Stomach smooth muscle (tissue), 2 donors: ENCODE data around the gene IL17F.

Experiments
- H3K27ac ChIP-seq: one replicate; pipeline ENCODE4 v1.7.0; 2013; ENCODE audit warnings: mild to moderate bottlenecking, low read length, inconsistent platforms
- H3K27me3 ChIP-seq, 2 donors: one replicate each; pipeline ENCODE4 v1.7.0; 2013; ENCODE audit warnings: low read length in 2 of 2; ENCODE audit not compliant: insufficient read depth in 2 of 2, control insufficient read depth in 1 of 2
- H3K36me3 ChIP-seq, 2 donors: one replicate each; pipeline ENCODE4 v1.7.0; 2013; ENCODE audit warnings: low read length in 2 of 2; ENCODE audit not compliant: control insufficient read depth in 2 of 2, insufficient read depth in 2 of 2
- H3K4me1 ChIP-seq: one replicate; pipeline ENCODE4 v1.7.0; 2013; ENCODE audit warnings: low read length; ENCODE audit not compliant: control insufficient read depth, insufficient read depth
- H3K4me3 ChIP-seq, 2 donors: one replicate each; pipeline ENCODE4 v1.7.0; 2013; ENCODE audit warnings: low read length in 2 of 2
- H3K9ac ChIP-seq, 2 donors: one replicate each; pipeline ENCODE4 v1.7.0; 2013; ENCODE audit warnings: low read length in 2 of 2, mild to moderate bottlenecking in 1 of 2
- H3K9me3 ChIP-seq, 2 donors: one replicate each; pipeline ENCODE4 v1.7.0; 2013; ENCODE audit warnings: low read length in 2 of 2; ENCODE audit not compliant: control insufficient read depth in 2 of 2
- donor health status: healthy.
- donor health status: Pancreatic carcinoma.

IL17F gene

DNA sequence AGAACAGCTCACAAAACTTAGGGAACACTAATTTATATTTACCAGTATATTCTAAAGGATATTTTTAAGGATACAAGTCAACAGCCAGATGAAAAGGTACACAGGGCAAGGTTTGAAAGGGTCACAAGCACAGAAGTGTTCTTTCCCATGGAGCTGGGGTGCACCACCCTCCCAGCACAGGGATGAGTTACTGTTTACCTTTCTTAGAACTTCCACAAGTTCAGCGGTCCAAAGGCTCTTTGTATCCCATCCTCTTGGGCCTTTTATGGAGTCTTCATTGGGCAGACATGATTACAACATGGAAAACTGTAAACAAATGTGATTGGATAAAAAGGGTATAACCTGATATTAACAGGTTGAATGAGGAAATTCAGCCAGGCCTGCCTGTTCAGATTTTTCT lies 1.1 kb upstream of the IL17F start:
- Histone ChIP-seq H3K4me3 (no peak overlapping the region), H3K9ac (no peak overlapping the region), H3K27me3 (no peaks in the 10 kb centered on the region), H3K9me3 (no peaks in the 10 kb centered on the region), H3K4me1 (no peaks in the 10 kb centered on the region), H3K36me3 (no peaks in the 10 kb centered on the region), H3K27ac (no peak overlapping the region)

DNA sequence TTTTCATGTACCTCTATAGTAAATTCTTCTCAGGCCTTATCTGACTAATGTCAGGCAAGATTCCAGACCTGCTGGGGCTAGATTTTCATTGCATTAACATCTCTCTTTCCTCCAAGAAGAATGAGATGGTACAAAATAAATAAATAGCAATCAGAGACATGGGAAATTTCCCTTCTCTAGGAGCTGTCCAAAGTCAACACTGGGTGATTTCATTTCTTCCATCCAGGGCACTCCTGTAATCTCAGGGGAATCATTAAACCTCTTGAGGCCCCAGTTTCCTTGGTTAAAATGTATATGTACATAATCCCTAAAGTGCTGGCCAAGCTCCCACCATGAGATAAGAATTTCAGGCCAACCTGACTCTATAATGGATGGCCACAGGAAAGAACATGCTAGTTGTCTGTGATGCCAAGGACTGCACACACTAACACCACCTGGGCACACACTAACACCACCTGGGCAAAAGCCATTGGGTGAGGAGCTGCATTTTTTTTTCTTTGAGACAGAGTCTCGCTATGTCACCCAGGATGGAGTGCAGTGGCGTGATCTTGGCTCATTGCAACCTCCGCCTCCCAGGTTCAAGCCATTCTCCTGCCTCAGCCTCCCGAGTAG lies 912 bp downstream of the IL17F start:
- no peaks in the 10 kb centered on the region for H3K27me3 ChIP-seq
- H3K9me3 ChIP-seq, result no peaks in the 10 kb centered on the region
- H3K36me3 ChIP-seq, result no peaks in the 10 kb centered on the region
- H3K4me3 ChIP-seq, result no peak overlapping the region
- no peak overlapping the region for H3K9ac ChIP-seq
- no peak overlapping the region for H3K27ac ChIP-seq
- no peaks in the 10 kb centered on the region for H3K4me1 ChIP-seq

DNA sequence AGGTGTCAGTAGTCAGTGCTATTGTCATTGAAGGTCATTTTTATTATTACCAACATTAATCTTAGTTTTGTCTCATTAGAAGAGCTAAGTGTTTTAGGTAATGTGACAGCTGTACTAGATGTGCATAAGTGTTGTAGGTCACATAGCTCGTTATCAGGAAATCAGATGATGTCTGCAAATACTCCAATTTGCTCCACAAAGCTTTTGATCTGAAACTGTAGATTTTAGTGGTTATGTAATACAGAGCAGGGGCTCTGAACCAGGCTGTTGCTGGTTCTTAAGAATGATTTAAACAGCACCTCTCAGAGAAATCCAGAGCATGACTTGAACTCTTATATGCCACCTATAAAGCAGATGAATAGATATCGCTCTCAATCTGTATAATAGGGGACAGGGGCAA lies 2.5 kb downstream of the IL17F start:
- Histone ChIP-seq H3K27ac (no peak overlapping the region), H3K4me3 (no peak overlapping the region), H3K9me3 (no peaks in the 10 kb centered on the region), H3K27me3 (peaks cover 0 to 2% of the 10 kb centered on the region in 2 donors), H3K4me1 (no peaks in the 10 kb centered on the region), H3K9ac (no peak overlapping the region), H3K36me3 (no peaks in the 10 kb centered on the region)

DNA sequence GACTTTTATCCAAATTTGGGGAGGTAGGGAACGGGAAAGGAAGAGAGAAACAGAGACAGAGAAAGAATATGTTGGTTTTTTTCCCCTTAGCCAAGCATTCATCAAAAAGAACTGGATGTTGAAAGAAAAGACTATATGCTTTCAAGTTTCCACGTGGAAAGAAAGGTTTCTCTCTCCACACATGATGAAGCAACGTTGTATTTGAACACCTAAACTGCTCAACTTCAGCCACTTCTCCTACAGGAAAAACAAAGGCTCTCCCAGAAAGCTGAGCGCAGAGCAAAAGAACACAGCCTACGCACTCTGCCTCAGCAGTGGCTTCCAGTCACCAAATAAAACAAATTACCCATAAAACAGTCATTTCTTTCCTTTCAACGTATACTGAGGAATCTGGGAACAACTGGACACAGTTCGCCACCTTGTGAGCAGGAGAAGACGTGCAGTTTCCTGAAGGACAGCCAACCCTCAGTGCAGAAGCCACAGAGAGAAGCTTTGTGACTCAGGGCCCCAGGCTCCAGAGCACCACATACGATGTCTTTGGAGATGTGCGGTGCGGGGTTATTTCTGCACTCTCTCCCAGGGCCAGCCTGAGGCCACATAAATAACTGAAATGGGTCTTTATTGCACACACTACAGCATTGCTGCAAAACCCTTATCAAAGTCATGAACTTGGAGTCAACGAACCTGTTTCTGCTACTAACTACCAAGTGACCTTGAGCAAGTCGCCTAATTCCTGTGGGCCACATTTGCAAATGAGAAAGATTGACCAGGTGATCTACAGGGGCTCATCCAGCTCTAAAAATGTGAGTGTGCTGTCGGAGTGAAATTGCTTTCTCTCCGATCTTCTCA lies 10.1 kb downstream of the IL17F start:
- H3K4me3 ChIP-seq, result no peak overlapping the region
- H3K27ac ChIP-seq, result no peak overlapping the region
- H3K27me3 ChIP-seq, result peaks cover 0 to 3% of the 10 kb centered on the region in 2 donors
- H3K36me3 ChIP-seq, result no peaks in the 10 kb centered on the region
- no peak overlapping the region for H3K9ac ChIP-seq
- no peaks in the 10 kb centered on the region for H3K9me3 ChIP-seq
- H3K4me1 ChIP-seq, result no peaks in the 10 kb centered on the region

DNA sequence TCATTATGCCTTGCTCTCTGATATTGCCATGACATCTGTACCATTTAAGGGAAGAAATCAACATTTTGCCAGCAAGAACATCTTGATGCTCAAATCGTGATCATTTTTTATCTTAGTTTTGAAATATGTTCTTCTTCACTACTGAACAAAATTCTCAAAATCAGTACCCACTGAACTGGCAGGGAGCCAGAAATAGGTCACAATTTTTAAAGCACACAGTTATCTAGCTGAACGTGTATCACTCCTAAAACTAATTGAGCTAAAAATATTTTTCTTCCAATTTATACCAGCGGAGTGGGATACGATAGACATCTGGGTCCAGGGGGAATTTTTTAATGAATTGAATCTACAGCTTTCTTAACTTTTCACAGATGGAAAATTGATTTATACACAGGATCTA lies 11.3 kb downstream of the IL17F start:
- no peaks in the 10 kb centered on the region for H3K9me3 ChIP-seq
- peaks cover 0 to 3% of the 10 kb centered on the region in 2 donors for H3K27me3 ChIP-seq
- no peak overlapping the region for H3K27ac ChIP-seq
- H3K9ac ChIP-seq, result no peak overlapping the region
- no peaks in the 10 kb centered on the region for H3K36me3 ChIP-seq
- H3K4me3 ChIP-seq, result no peak overlapping the region
- no peaks in the 10 kb centered on the region for H3K4me1 ChIP-seq

DNA sequence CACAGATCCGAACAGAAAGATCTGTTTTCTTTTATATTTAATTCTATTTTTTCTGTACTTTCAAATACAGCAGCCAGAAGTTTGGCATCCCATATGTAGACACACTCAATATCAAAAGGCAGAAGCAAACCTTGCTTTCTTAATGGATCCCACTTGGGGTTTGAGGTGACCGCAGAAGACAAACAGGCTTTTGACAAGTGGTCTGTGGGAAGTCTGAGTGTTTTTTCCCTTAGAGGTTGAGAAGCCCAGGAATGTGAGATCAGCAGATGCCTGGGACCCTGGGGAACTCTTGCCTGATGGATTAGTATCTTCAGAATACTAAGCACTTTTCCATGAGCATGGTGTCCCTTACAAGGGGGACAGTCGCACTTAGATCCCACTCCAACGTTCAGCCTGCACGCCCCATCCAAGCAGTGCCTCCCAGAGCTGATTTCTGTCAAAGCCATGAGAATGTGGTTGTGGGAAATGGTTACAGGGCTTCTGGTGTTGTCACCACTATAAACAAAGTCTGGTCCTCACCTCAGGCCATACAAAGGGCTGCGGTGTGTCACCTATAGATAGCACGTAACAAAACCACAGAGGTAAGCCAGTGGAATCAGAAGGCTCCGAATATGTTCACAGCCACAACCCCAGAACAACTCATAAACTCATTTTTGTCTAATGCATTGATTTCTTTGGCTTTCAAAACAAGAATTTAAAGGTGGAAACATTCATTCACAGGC lies 12.7 kb downstream of the IL17F start:
- H3K27me3 ChIP-seq, result no peaks in the 10 kb centered on the region
- no peak overlapping the region for H3K27ac ChIP-seq
- no peak overlapping the region for H3K4me3 ChIP-seq
- no peaks in the 10 kb centered on the region for H3K4me1 ChIP-seq
- H3K36me3 ChIP-seq, result no peaks in the 10 kb centered on the region
- H3K9ac ChIP-seq, result no peak overlapping the region
- H3K9me3 ChIP-seq, result no peaks in the 10 kb centered on the region

DNA sequence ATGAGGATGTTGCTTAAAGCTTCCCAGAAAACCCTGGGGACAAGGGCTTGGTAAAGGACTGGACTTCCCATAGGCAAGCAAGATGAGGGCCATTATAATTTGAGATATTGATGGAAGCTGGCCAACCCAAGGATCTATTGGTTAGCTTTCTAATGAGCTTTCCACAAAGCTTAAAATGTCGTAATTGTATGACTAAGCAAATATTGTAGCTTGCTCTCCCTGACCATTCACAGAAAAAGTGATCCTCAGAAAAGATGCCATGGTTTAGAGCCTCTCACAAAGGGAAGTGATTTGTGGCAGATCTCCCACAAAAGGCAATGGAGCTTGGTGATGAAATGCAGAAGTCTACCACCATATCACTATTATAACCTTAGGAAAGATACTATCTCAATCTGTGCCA lies 13.6 kb downstream of the IL17F start:
- Histone ChIP-seq H3K36me3 (no peaks in the 10 kb centered on the region), H3K27me3 (no peaks in the 10 kb centered on the region), H3K9ac (no peak overlapping the region)

DNA sequence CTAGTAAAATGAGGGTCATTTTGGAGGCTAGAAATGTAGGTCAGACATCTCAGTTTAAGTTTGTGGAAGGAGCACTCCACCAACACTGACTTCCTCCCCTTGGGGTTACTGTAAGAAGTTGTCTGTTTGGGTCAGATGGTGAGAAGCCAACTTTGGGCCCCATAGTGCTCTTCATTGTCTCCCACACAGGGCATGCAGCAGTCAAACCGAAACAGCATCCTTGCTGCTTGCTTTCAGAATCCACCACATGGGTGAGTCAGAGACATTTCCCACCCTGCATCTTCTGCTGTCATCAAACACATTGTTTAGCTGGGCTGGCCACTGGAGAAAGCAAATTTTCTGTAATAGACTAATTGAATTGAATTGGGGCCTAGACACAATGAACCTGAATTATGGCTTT lies 16.8 kb downstream of the IL17F start:
- Histone ChIP-seq H3K9me3 (no peaks in the 10 kb centered on the region), H3K9ac (no peak overlapping the region), H3K4me1 (no peaks in the 10 kb centered on the region), H3K27ac (no peak overlapping the region), H3K36me3 (no peaks in the 10 kb centered on the region), H3K4me3 (no peak overlapping the region), H3K27me3 (no peaks in the 10 kb centered on the region)

More for the DNA sequence above, 13.6 kb downstream of the IL17F start:
- Histone ChIP-seq H3K4me1 (no peaks in the 10 kb centered on the region), H3K9me3 (no peaks in the 10 kb centered on the region), H3K4me3 (no peak overlapping the region), H3K27ac (no peak overlapping the region)

DNA sequence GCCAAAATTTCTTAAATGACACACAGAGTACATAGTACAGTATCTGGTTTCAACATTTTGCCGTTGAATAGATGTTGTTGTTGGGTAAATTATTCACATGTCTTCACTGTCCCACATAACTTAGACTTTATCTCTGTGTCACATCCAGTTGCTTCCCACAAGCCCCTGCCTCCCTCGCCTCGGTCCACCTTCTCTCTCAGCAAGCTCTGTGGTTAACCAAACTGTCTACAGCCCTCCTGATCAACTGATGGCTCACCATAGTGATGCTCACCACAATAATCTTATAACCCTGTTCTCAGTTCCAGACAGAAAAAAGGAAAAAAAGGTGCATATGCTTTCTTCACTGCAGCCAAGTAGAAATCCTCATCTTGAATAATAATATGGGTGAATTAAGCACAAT lies 23.0 kb downstream of the IL17F start:
- H3K9ac ChIP-seq, result no peak overlapping the region
- H3K9me3 ChIP-seq, result no peaks in the 10 kb centered on the region
- no peaks in the 10 kb centered on the region for H3K27me3 ChIP-seq
- no peaks in the 10 kb centered on the region for H3K4me1 ChIP-seq
- no peaks in the 10 kb centered on the region for H3K36me3 ChIP-seq
- no peak overlapping the region for H3K27ac ChIP-seq
- H3K4me3 ChIP-seq, result no peak overlapping the region

DNA sequence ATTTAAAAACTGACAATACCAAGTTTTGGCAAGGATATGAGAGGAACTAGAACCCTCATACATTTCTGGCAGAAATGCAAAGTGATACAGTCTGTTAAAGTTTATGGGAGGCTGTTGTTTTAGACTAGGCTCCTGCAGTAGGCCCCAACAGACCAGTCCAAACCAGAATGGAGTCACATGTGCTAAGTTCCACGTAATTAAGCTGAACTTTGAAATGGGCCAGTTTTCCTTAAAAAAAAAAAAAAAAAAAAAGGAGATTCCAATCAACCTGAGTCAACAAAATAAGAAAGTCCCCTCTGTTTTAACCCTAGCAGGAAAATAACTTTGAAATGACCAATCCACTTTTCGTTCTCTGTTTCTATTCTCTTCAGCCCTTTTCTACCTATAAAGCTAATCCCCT lies 26.5 kb downstream of the IL17F start:
- Histone ChIP-seq H3K9me3 (no peaks in the 10 kb centered on the region), H3K9ac (no peak overlapping the region), H3K4me1 (no peaks in the 10 kb centered on the region), H3K27ac (no peak overlapping the region), H3K36me3 (no peaks in the 10 kb centered on the region), H3K4me3 (no peak overlapping the region), H3K27me3 (no peaks in the 10 kb centered on the region)
